HUDEP-2 (cell line): Measurements from ENCODE around the gene KRTAP8-1.

Source experiments
- DNase-seq, 76 experiments: peaks; one replicate each; lab custom pipeline; 2025; ENCODE audit not compliant: unreplicated experiment in 76 of 76; lab: John Stamatoyannopoulos, UW

The KRTAP8-1 gene

GRCh38 chr21:30813174-30813573 is at the start of gene KRTAP8-1:
TSS of gene KRTAP8-1 (minus strand) at chr21:30813274. CDS start at chr21:30813220, 54 bp downstream.
- DNase-seq: no peak

GRCh38 chr21:30847627-30848500 is 34.8 kb upstream of the KRTAP8-1 start:
- DNase-seq: no peak

DNA sequence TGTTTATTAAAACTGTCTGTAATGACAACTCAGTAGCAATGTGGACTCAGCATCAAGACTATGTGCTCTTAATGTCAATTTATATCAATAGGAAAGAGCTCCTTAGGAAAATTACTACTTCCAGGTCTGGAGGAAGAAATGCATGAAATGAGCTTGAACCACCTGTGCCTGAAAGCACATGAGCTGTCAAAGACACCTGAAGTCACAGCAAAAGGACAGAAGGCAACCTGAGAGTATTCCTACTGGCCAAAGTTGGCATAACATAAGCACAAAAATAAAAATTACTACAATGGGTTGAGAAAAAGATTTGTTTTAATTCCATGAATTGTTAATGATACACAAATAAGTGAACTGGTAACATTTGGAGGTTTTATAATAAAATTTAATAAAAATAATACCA is 29.9 kb upstream of the KRTAP8-1 start:
- no peak for DNase-seq

- DNase-seq: peak in 6 of 76 experiments; percentile 1 to 24 (median 6)
These were observed 26.2 kb upstream of the KRTAP8-1 start for GRCh38 chr21:30839304-30839703.

DNA sequence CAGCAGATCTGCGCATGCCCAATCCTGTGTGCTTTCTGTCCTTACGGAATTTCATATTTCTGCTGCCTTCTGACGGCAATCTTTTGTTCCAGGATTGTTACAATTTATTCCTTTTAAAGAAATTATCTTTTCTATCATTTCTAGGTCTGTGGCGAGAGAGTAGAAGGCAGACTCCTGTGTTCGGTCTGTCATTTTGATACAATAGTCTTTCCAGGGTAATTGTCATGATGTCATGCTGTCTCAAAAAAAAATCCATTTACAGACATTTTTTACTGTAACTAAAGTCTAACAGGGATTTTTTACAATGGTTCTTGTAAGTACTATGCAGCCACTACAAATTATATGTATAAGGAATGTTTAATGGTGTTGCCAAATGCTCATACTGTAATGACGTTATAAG is 25.5 kb upstream of the KRTAP8-1 start:
- no peak for DNase-seq

GRCh38 chr21:30831194-30831765 is 18.2 kb upstream of the KRTAP8-1 start:
- peak in 16 of 76 experiments; percentile 1 to 37 (median 8) for DNase-seq

GRCh38 chr21:30829659-30830058 is 16.6 kb upstream of the KRTAP8-1 start, which contains the start of gene KRTAP7-1:
TSS of gene KRTAP7-1 (minus strand) at chr21:30829759. CDS start at chr21:30829698, 61 bp downstream.
- DNase-seq: no peak

- DNase-seq: no peak
These were observed 6.0 kb upstream of the KRTAP8-1 start for GRCh38 chr21:30818837-30819610.

- no peak for DNase-seq
These were observed 12.5 kb downstream of the KRTAP8-1 start for GRCh38 chr21:30800605-30801004.

DNA sequence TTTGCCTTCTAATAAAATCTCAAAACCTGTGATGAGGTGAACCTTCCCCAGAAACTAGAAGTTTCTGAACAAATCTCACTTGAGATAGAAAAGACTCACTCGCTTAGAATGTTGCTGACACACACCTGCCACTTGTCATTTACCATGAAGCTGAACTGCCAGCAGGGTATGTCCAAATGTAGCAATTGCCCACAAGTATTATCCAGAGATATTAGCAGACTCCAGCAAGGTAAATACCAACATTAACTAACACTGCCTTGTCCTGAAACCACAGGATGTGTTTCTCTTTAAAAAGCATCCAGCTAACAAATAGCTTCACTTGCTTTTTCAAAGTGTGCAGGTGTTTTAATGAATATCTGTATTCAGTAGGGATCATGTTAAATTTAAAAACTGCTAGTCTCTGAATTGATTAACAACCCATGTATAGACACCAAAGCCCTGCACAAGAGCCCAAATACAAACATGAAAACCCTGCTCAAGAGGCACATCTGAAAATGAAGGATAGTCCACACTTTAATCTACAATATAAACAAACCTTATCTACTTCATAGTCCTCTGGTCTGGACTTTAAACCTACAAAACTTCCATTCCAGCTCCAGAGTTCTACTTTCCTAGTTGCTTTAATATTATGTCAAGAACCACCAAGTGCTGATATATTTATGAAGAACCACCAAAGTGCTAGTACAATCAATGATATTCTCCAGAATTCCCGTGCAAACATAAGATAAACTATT is 19.3 kb downstream of the KRTAP8-1 start:
- DNase-seq: no peak

GRCh38 chr21:30779249-30779648 is 33.8 kb downstream of the KRTAP8-1 start:
- DNase-seq: no peak

DNA sequence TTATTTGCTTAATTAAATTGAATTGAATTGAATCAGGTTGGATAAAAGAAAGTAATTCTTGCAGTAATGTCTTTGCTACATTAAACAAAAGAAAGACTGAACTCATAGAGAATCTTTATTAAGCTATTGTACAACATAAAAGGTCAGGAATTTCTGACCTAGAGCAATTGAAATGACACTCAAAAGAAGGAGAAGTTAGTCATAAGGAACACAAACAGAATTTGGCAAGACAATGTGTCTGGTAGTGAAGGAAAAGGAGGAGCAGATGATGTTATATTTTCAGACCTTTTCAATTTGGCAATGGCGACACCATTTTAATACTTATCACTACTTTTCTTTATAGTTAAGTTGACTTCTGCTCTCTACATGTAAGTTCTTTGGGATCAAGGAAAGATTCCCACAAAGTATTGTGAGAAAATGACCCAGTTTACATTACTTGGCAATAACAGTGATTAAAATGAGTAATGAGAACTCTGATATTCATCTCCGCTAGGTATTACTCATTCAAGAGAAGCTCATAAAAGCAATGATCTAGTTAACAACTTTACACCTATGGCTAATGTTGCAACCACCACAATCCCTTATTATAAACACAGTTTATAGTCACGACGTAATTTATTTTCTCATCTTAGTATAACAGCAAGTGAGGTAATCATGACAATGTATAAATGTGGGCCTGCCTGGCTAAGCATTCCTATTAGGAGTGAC is 43.2 kb downstream of the KRTAP8-1 start:
- no peak for DNase-seq
